ENCODE data around the gene GPR158.

Gene GPR158

DNA sequence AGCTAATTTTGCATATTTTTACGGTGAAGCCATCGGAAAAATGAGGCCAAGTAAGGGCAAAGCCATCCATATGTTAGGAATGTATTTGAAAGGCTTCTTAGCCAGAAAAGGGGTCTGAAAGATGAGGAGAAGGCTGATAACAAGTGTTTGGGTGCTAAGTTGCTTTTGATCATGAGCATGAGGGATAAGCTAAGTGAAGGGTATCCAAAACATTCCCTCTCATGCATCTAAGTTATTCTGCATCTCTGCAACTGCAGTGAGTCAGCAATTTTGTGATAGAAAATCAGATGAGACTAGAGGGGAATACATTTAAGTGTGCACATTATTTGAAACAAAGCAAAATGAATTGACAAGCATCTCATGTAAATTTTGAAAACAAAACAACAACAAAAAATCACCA lies 282.8 kb downstream of the GPR158 start:
- Histone ChIP-seq H3K4ac (ENCODE audit: low read length) (no peak overlapping the region), H3K4me3 (ENCODE audit: low read length in 2 of 2) (no peak overlapping the region), H3K4me1 (ENCODE audit: control insufficient read depth in 2 of 2, insufficient read depth in 1 of 2, low read depth in 1 of 2, low read length in 2 of 2) (peaks cover 0 to 2% of the 10 kb centered on the region in 2 donors), H3K23ac (ENCODE audit: low read depth, low read length, poor library complexity) (no peak overlapping the region), H3K14ac (ENCODE audit: low read length) (no peak overlapping the region), H3K27me3 (ENCODE audit: control insufficient read depth in 3 of 3, insufficient read depth in 3 of 3, low read depth in 1 of 3, low read length in 3 of 3) (no peaks in the 10 kb centered on the region), H4K91ac (ENCODE audit: low read depth, low read length, poor library complexity) (no peak overlapping the region), H4K8ac (ENCODE audit: low read depth, low read length) (no peak overlapping the region), H2BK15ac (ENCODE audit: low read length) (no peak overlapping the region), H2BK5ac (ENCODE audit: low read length) (no peak overlapping the region), H2AFZ (ENCODE audit: low read length) (no peak overlapping the region), H3K27ac (replicated peaks; ENCODE audit: low read length) (no peak overlapping the region), H3K18ac (ENCODE audit: low read length) (no peak overlapping the region), H2AK5ac (ENCODE audit: low read depth, low read length) (no peak overlapping the region), H2BK12ac (ENCODE audit: low read length) (no peak overlapping the region), H3K9me3 (replicated peaks in 1 of 2; ENCODE audit: control insufficient read depth in 2 of 2, insufficient read depth in 1 of 2, low read depth in 1 of 2, low read length in 2 of 2) (peaks cover 0 to 6% of the 10 kb centered on the region in 2 donors), H3K4me2 (ENCODE audit: insufficient read depth, low read length, poor library complexity, severe bottlenecking) (no peak overlapping the region), H3K36me3 (replicated peaks in 1 of 2; ENCODE audit: control insufficient read depth in 2 of 2, insufficient read depth in 2 of 2, low read length in 2 of 2) (no peaks in the 10 kb centered on the region), H2BK120ac (ENCODE audit: low read depth, low read length) (no peak overlapping the region), H3K9ac (ENCODE audit: low read depth, low read length, poor library complexity) (no peak overlapping the region), H3K79me1 (ENCODE audit: low read depth, low read length) (no peaks in the 10 kb centered on the region)
- no peak for DNase-seq (ENCODE audit: low spot score)
- no CpG with 5 or more reads among the region's 2 CpGs for WGBS, 2 donors (ENCODE audit: extremely low coverage in 2 of 2, insufficient read length in 2 of 2, insufficient replicate concordance in 1 of 2)

DNA sequence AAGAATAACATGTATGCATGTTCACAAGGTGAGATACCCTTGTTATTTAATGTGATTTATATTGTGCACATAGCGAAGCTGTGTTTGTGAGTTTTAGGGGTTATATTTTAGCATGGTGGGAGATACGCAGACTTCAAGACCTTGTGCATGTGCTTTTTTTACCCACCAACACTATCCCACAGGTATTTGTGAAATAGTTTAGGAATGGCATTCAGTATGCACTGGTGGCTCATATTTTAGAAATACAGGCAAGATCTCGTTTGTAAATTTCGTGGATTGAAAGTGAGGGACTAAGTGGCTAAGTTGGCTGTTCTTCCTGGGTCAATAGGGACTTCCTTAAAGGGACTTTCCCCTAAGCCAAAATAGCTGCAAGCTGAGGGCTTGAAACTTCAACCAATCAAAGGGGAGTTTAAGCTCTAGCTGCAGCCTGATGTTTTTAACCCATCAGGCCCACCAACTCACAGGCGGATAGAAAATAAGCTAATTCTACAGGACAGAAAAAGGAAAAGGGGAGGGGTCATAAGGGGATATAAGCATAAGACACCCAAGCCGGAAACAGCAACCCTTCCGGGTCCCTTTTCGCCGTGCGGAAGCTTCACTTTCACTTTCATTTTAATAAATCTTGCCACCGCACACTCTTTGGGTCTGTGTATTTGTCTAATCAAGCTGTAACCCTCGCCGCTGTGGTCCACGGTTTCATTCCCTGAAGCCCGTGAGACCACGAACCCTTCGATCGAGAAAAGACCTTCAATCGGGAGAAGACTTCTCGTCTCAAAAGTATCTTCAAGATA lies 291.0 kb downstream of the GPR158 start:
- Histone ChIP-seq H2BK15ac (ENCODE audit: low read length) (no peak overlapping the region), H3K27ac (replicated peaks; ENCODE audit: low read length) (no peak overlapping the region), H2BK12ac (ENCODE audit: low read length) (no peak overlapping the region), H3K9me3 (replicated peaks in 1 of 2; ENCODE audit: control insufficient read depth in 2 of 2, insufficient read depth in 1 of 2, low read depth in 1 of 2, low read length in 2 of 2) (no peaks in the 10 kb centered on the region), H2AK5ac (ENCODE audit: low read depth, low read length) (no peak overlapping the region), H3K9ac (ENCODE audit: low read depth, low read length, poor library complexity) (no peak overlapping the region), H4K91ac (ENCODE audit: low read depth, low read length, poor library complexity) (no peak overlapping the region), H3K14ac (ENCODE audit: low read length) (no peak overlapping the region), H3K4ac (ENCODE audit: low read length) (no peak overlapping the region), H3K18ac (ENCODE audit: low read length) (no peak overlapping the region), H3K36me3 (replicated peaks in 1 of 2; ENCODE audit: control insufficient read depth in 2 of 2, insufficient read depth in 2 of 2, low read length in 2 of 2) (no peaks in the 10 kb centered on the region), H3K27me3 (ENCODE audit: control insufficient read depth in 3 of 3, insufficient read depth in 3 of 3, low read depth in 1 of 3, low read length in 3 of 3) (no peaks in the 10 kb centered on the region), H3K23ac (ENCODE audit: low read depth, low read length, poor library complexity) (no peak overlapping the region), H2AFZ (ENCODE audit: low read length) (peak overlapping the region; percentile 42), H3K4me1 (ENCODE audit: control insufficient read depth in 2 of 2, insufficient read depth in 1 of 2, low read depth in 1 of 2, low read length in 2 of 2) (no peaks in the 10 kb centered on the region), H3K79me1 (ENCODE audit: low read depth, low read length) (no peaks in the 10 kb centered on the region), H2BK5ac (ENCODE audit: low read length) (no peak overlapping the region), H4K8ac (ENCODE audit: low read depth, low read length) (no peak overlapping the region), H3K4me2 (ENCODE audit: insufficient read depth, low read length, poor library complexity, severe bottlenecking) (no peak overlapping the region), H2BK120ac (ENCODE audit: low read depth, low read length) (no peak overlapping the region), H3K4me3 (ENCODE audit: low read length in 2 of 2) (no peak overlapping the region)
- no CpG with 5 or more reads among the region's 20 CpGs for WGBS, 2 donors (ENCODE audit: extremely low coverage in 2 of 2, insufficient read length in 2 of 2, insufficient replicate concordance in 1 of 2)
- DNase-seq (ENCODE audit: low spot score): no peak

DNA sequence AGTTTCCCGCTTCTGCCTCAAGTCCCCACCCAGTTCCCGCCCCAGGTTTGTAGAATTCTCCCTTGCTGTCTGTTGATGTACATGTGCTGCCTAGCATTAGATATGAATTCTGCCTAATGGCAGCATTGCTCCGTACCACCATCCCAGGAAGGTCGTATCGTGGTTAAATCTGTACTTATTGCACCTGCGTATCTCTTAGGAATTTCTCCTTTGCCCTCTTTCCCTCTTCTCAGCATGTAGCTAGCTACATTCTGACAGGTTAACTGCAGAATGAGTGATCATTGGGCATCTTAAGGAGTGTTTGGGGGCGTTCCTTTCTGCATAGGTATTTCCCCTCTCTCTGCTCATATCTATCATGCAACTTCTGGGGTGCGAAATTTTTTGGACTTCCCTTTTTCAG lies 293.1 kb downstream of the GPR158 start:
- no peaks in the 10 kb centered on the region for H3K9me3 ChIP-seq (replicated peaks in 1 of 2; ENCODE audit: control insufficient read depth in 2 of 2, insufficient read depth in 1 of 2, low read depth in 1 of 2, low read length in 2 of 2)
- no peak overlapping the region for H3K23ac ChIP-seq (ENCODE audit: low read depth, low read length, poor library complexity)
- H3K27me3 ChIP-seq (ENCODE audit: control insufficient read depth in 3 of 3, insufficient read depth in 3 of 3, low read depth in 1 of 3, low read length in 3 of 3): no peaks in the 10 kb centered on the region
- H3K27ac ChIP-seq (replicated peaks; ENCODE audit: low read length): no peak overlapping the region
- no peaks in the 10 kb centered on the region for H3K4me1 ChIP-seq (ENCODE audit: control insufficient read depth in 2 of 2, insufficient read depth in 1 of 2, low read depth in 1 of 2, low read length in 2 of 2)
- DNase-seq (ENCODE audit: low spot score): no peak
- H3K14ac ChIP-seq (ENCODE audit: low read length): no peak overlapping the region
- no peaks in the 10 kb centered on the region for H3K36me3 ChIP-seq (replicated peaks in 1 of 2; ENCODE audit: control insufficient read depth in 2 of 2, insufficient read depth in 2 of 2, low read length in 2 of 2)
- H4K8ac ChIP-seq (ENCODE audit: low read depth, low read length): no peak overlapping the region
- H2BK120ac ChIP-seq (ENCODE audit: low read depth, low read length): no peak overlapping the region
- no peak overlapping the region for H2BK12ac ChIP-seq (ENCODE audit: low read length)
- H3K4me2 ChIP-seq (ENCODE audit: insufficient read depth, low read length, poor library complexity, severe bottlenecking): no peak overlapping the region
- H3K4ac ChIP-seq (ENCODE audit: low read length): no peak overlapping the region
- H2BK15ac ChIP-seq (ENCODE audit: low read length): no peak overlapping the region
- H2BK5ac ChIP-seq (ENCODE audit: low read length): no peak overlapping the region
- H4K91ac ChIP-seq (ENCODE audit: low read depth, low read length, poor library complexity): no peak overlapping the region
- H3K18ac ChIP-seq (ENCODE audit: low read length): no peak overlapping the region
- H2AK5ac ChIP-seq (ENCODE audit: low read depth, low read length): no peak overlapping the region
- no peak overlapping the region for H3K4me3 ChIP-seq (ENCODE audit: low read length in 2 of 2)
- H3K79me1 ChIP-seq (ENCODE audit: low read depth, low read length): no peaks in the 10 kb centered on the region
- WGBS, 2 donors (ENCODE audit: extremely low coverage in 2 of 2, insufficient read length in 2 of 2, insufficient replicate concordance in 1 of 2): no CpG with 5 or more reads among the region's 8 CpGs
- no peak overlapping the region for H3K9ac ChIP-seq (ENCODE audit: low read depth, low read length, poor library complexity)
- no peak overlapping the region for H2AFZ ChIP-seq (ENCODE audit: low read length)

GRCh38 chr10:25481467-25481866 lies 306.7 kb downstream of the GPR158 start:
- no peak overlapping the region for H4K8ac ChIP-seq (ENCODE audit: low read depth, low read length)
- H3K14ac ChIP-seq (ENCODE audit: low read length): no peak overlapping the region
- no peak overlapping the region for H2AK5ac ChIP-seq (ENCODE audit: low read depth, low read length)
- no peak overlapping the region for H2BK12ac ChIP-seq (ENCODE audit: low read length)
- no peak overlapping the region for H3K4ac ChIP-seq (ENCODE audit: low read length)
- DNase-seq (ENCODE audit: low spot score): no peak
- no peak overlapping the region for H3K4me2 ChIP-seq (ENCODE audit: insufficient read depth, low read length, poor library complexity, severe bottlenecking)
- H3K79me1 ChIP-seq (ENCODE audit: low read depth, low read length): no peaks in the 10 kb centered on the region
- no peak overlapping the region for H3K9ac ChIP-seq (ENCODE audit: low read depth, low read length, poor library complexity)
- no peaks in the 10 kb centered on the region for H3K27me3 ChIP-seq (ENCODE audit: control insufficient read depth in 3 of 3, insufficient read depth in 3 of 3, low read depth in 1 of 3, low read length in 3 of 3)
- H2BK15ac ChIP-seq (ENCODE audit: low read length): no peak overlapping the region
- H3K27ac ChIP-seq (replicated peaks; ENCODE audit: low read length): no peak overlapping the region
- no peaks in the 10 kb centered on the region for H3K36me3 ChIP-seq (replicated peaks in 1 of 2; ENCODE audit: control insufficient read depth in 2 of 2, insufficient read depth in 2 of 2, low read length in 2 of 2)
- H2BK120ac ChIP-seq (ENCODE audit: low read depth, low read length): no peak overlapping the region
- no peak overlapping the region for H2BK5ac ChIP-seq (ENCODE audit: low read length)
- H3K18ac ChIP-seq (ENCODE audit: low read length): no peak overlapping the region
- H3K23ac ChIP-seq (ENCODE audit: low read depth, low read length, poor library complexity): no peak overlapping the region
- no CpG with 5 or more reads among the region's 3 CpGs for WGBS, 2 donors (ENCODE audit: extremely low coverage in 2 of 2, insufficient read length in 2 of 2, insufficient replicate concordance in 1 of 2)
- H3K4me3 ChIP-seq (ENCODE audit: low read length in 2 of 2): no peak overlapping the region
- no peak overlapping the region for H2AFZ ChIP-seq (ENCODE audit: low read length)
- no peaks in the 10 kb centered on the region for H3K4me1 ChIP-seq (ENCODE audit: control insufficient read depth in 2 of 2, insufficient read depth in 1 of 2, low read depth in 1 of 2, low read length in 2 of 2)
- H3K9me3 ChIP-seq (replicated peaks in 1 of 2; ENCODE audit: control insufficient read depth in 2 of 2, insufficient read depth in 1 of 2, low read depth in 1 of 2, low read length in 2 of 2): peaks cover 0 to 7% of the 10 kb centered on the region in 2 donors
- H4K91ac ChIP-seq (ENCODE audit: low read depth, low read length, poor library complexity): no peak overlapping the region
